T1000 (cell line): ENCODE data around the gene PGD.
A peak's percentile ranks its signal among the peaks of the same experiment; 100 is the strongest.
"Not testable (repeated sequence)": the region's sequence is repeated elsewhere in the genome, so short reads cannot be mapped to it uniquely, and the experiment has no call there.

Source experiments
- DNase-seq: peaks from one replicate; lab custom pipeline; 2025; ENCODE audit warnings: mixed read lengths; lab: John Stamatoyannopoulos, UW

PGD gene

DNA sequence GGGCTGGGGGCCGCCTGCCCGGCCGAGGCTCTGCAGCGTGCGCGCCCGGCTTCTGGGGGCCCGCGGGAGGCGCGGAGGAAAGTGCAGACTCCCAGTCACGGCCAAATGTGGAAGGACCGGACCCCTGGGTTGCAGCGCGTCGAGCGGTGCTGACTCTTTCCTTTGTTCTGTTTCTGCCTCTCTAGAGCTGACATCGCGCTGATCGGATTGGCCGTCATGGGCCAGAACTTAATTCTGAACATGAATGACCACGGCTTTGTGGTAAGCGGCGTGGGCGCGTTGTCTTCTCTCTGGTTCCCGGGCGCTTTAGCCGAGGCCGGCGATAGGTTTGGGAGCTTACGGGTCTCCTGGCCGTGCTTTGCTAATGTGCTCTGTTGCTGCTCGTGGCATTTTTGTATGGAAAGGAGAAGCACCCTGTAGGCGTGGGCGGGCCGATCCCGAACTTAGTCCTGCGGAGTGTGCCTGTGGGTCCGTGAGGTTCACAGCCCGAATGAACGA is 629 bp downstream of the PGD start:
- peak; percentile 60 for DNase-seq

DNA sequence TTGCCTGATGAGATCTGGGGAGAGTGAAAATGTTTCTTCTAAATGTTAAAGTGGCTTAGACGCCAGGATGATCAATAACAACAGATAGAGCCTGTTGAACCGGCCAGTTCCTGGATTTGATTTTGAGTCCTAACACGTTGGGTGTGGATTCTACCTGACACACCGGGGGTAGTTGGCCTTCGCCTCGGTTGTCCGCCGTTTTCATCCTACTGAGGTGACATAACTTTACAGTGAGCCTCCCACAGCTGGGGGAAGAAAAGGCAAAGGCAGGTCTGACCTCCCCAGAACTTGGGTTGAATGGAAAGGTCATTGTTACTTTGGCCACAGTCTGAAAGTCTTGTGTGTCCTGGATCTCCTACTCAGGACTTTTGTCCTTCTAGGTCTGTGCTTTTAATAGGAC is 1.1 kb downstream of the PGD start:
- DNase-seq: no peak

DNA sequence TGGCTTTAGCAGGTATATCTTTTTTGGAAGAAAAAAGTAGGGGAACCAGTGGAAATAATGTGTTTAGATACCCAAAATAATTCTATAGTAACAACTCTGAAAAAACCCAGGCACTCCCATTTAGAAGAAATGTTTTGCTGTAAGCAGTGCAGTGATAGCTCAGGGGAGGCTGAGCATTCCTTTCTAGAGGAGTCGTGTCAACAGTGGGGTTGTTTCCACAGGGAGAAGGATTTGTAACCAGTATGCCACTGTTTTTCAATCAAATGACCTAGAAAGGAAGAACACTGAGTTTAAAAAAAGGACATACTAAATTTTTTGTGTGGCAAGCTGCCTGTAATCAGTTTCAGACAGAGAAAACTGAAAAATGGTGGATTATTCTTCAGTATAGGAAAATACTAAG is 2.4 kb downstream of the PGD start:
- no peak for DNase-seq

DNA sequence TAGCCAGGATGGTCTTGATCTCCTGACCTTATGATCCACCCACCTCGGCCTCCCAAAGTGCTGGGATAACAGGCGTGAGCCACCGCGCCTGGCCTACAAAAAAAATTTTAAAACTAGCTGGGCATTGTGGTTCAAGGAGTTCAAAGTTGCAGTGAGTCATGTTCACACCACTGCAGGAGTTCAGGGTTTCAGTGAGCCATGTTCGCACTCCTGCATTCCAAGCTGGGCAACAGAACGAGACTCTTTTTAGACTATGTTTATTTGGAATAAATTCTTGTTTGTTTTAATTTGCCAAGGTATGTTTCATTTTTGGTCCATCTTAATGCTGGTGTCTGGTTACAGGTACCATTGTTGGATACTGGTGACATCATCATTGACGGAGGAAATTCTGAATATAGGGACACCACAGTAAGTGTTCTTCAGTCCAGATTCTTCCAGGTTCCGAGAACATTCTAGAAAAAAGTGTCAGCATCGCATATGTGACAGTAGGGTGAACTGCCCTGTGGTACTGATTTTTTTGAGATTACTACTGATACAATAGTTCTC is 3.9 kb downstream of the PGD start:
- DNase-seq: no peak

DNA sequence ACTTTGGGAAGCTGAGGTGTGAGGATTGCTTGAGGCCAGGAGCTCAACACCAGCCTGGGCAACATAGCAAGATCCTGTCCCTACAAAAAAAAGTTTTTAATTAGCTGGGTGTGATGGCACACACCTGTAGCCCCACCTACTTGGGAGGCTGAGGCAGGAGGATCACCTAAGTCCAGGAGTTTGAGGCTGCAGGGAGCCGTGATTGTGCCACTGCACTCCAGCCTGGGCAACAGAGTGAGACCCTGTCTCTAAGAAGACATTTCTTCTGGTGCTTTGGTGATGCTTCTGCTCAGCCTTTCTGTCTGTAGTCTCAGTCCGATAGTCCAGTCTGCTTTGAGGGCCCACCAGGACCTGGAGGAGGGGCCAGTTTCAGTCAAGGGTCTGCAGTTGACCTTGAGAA is 8.3 kb downstream of the PGD start:
- DNase-seq: no peak

DNA sequence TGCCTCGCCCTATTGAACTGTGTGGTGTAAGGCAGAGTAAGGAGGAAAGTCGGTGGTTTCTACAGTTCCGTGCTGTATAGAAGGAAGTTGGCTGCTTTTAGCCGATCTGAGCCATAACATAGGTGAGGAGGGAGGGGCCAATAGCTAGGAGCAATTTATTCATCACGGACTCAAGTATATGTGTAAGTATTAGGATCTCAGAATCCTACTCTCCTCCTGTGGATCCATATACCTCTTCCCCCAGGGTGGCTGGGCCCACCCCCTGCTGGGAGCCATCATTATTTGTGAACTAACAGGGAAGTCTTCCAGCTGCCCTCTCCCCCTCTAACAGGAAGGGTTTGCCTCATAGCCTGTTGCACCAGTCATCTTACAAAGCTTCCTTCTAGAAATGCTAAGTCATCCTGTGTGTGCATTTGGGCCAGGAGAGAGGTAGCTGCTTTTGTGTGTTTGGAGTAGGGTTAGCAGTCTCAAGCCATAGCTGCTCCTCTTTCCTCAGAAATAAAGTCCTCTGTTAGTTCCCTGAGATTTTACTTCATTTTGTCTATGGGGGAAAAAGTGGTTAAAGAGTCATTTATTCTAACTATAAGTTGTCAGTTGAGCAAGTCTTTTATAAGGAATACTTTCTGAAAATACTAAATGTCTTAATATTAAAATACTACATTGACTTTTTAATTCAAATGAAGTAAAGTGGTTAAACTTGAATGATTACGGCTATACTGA is 16.5 kb downstream of the PGD start:
- no peak for DNase-seq

DNA sequence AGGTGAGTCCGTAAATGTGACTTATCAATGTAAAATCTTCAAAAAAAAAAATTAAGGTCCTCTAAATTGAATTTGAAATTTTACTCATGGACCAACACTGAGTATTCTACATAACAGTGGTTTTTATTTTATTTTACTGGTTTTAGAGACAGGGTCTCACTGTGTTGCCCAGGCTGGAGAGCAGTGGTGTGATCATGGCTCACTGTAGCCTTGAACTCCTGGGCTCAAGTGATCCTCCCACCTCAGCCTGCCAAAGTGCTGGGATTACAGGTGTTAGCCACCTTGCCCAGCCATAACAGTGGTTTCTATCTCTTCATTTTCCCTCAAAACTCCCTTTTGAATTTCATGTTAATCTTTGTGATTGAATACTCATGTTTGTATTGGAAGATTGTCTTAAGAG is 17.1 kb downstream of the PGD start:
- not testable (repeated sequence) for DNase-seq

DNA sequence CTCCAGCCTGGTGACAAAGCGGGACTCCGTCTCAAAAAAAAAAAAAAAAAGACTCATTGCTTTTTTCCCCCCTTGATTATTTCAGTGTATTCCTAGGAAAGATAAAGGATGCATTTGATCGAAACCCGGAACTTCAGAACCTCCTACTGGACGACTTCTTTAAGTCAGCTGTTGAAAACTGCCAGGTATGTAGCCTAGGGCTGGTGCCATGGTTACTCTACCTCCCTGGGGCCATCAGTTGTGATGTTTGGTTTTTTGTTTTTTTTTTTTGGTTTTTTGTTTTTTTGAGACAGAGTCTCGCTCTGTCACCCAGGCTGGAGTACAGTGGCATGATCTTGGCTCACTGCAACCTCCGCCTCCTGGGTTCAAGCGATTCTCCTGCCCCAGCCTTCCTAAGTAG is 19.9 kb downstream of the PGD start:
- not testable (repeated sequence) for DNase-seq

DNA sequence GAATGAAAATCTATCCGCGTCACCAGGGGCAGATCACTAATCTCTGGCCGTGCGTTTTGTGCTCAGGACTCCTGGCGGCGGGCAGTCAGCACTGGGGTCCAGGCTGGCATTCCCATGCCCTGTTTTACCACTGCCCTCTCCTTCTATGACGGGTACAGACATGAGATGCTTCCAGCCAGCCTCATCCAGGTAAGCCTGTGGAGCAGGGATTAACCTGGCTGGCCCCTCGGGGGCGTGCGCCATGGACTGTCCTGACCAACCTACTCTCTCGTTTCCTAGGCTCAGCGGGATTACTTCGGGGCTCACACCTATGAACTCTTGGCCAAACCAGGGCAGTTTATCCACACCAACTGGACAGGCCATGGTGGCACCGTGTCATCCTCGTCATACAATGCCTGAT is 20.5 kb downstream of the PGD start:
- no peak for DNase-seq

DNA sequence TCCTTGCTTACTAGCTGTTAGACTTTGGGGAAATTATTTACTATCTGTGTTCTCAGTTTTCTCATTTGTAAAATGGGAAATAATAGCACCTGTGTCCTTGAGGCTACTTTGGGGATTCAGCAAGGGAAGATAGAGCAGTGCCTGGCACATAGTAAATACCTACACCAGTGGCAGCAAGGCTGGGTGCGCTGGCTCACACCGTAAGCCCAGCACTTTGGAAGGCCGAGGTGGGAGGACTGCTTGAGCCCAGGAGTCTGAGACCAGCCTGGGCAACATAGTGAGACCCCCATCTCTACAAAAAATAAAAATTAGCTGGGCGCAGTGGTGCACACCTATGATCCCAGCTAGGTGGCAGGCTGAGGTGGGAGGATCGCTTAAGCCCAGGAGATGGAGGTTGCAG is 22.8 kb downstream of the PGD start:
- DNase-seq: no peak

DNA sequence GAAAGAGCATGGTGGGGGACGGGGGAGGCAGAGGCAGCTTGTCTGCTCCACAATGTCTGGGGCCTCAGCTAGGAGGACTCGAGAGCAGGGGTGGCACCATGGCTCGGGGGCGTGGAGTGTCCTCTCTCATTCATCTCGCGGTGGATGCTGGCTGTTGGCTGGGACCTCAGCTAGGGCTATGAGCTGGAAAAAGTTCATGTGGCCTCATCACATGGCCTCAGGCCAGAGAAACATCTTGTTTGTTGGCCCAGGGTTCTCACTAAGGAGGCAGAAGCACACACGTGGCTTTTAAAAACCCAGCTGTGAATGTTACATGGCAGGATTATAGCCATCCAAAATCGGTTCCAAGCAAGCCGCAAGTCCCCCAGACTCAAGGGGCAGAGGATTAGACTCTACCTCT is 25.2 kb downstream of the PGD start:
- DNase-seq: no peak

DNA sequence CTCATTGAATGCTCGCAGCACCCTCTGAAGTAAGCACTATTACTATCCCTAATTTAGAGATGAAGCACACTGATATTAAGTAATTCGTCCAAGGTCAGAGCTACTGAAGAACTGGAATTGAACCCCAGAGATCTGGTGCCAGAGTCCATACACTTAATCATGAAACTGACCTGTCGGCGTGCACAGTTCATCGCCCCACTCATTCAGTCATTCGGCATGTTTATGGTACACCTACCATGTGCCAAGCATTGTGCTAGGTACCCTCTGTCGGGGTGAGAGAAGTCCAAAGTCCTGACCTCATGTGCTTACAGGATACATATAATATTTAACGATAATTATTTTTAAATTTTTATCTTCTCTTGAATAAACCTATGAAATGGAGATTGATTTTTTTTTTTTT is 25.8 kb downstream of the PGD start:
- DNase-seq: no peak

DNA sequence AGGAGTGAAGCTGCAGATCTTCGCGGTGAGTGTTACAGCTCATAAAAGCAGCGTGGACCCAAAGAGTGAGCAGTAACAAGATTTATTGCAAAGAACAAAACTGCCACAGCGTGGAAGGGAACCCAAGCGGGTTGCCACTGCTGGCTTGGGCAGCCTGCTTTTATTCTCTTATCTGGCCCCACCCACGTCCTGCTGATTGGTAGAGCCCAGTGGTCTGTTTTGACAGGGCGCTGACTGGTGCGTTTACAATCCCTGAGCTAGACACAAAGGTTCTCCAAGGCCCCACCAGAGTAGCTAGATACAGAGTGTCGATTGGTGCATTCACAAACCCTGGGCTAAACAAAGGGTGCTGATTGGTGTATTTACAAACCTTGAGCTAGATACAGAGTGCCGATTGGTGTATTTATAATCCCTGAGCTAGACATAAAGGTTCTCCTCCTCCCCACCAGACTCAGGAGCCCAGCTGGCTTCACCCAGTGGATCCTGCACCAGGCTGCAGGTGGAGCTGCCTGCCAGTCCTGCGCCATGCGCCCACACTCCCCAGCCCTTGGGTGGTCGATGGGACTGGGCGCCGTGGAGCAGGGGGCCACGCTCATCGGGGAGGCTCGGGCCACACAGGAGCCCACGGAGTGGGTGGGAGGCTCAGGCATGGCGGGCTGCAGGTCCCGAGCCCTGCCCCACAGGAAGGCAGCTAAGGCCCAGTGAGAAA is 27.1 kb downstream of the PGD start:
- not testable (repeated sequence) for DNase-seq

DNA sequence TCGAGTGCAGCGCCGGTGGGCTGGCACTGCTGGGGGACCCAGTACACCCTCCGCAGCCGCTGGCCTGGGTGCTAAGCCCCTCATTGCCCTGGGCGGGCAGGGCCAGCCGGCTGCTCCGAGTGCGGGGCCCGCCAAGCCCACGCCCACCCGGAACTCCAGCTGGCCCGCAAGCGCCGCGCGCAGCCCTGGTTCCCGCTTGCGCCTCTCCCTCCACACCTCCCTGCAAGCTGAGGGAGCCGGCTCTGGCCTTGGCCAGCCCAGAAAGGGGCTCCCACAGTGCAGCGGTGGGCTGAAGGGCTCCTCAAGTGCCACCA is 27.6 kb downstream of the PGD start:
- not testable (repeated sequence) for DNase-seq

DNA sequence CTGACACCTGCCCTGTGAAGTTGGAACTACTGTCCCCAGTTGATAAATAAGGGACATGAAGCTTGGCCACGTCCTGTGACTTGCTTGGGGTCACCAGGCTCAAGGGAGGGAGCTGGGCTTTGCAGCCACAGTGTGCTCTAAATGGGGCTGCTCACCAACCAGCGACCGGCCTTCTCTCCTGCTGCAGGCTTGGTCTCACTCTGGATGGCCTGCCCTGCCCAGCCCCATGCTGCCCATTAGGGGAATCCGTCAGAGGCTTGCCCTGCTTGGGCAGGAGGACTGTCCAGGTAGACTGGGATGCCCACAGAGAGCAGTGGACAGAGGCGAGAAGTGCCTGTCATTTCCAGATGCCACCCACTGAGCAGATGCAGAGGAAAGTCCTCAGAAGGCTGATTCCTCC is 30.1 kb downstream of the PGD start:
- no peak for DNase-seq

DNA sequence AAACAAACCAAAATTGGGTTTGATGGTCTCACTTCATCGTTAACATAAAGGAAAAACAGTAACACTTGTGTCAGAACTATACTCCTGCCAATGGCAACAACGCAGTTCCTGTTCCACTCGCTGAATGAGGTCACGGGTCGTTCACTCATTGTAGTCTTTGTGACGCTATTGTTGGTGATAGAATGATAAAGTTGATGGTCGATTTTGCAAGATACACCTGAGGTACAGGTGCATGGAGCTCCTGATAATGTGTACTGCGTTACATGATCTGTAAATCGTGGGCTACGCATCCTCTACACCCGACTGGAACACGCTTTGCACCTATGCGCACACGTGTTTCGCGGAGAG is 31.0 kb downstream of the PGD start:
- DNase-seq: no peak

DNA sequence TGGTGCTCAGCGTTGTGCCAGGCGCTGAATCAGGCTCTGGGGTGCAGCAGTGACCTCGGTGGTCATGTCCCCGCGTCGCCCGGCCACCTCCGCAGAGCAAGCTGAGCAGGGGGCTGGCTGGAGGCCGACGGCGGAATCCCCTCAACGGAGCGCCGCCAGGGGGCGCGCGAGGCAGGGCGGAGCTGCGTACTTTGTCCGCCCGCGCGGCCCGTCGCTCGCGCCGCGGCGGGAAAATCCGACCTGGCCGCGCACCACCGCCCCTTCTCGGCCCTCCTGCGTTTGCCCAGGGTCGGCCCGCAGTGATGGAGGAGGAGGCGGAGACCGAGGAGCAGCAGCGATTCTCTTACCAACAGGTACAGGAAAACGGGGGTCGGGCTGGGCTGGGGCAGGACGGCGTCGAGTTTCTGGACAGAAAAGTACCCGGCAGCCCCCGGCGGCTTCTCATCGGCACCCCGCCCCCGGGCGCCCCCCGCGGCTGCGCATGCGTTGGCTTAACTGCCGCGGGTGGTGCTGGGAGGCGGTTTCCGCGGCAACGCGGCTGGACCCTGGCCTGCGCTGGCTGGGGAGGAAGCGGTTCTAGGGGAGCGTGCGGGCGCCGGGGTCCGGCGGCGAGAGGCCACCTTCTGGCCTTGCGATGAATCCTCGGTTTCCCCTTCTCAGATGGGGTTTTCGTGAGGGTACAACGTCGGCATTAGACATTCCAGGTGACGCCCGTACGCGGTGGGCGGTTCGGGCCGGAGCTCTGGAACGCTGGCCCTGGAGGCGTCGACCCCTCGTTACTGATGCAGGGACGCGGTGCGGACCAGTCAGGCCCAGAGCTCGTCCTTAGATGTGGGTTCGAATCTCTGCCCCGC is 31.6 kb downstream of the PGD start, which contains the start of gene CENPS:
TSS of gene CENPS (plus strand) at position 218 of the 854 bp plus-strand sequence. CDS start at position 303, 85 bp downstream.
- peak; percentile 85 for DNase-seq

DNA sequence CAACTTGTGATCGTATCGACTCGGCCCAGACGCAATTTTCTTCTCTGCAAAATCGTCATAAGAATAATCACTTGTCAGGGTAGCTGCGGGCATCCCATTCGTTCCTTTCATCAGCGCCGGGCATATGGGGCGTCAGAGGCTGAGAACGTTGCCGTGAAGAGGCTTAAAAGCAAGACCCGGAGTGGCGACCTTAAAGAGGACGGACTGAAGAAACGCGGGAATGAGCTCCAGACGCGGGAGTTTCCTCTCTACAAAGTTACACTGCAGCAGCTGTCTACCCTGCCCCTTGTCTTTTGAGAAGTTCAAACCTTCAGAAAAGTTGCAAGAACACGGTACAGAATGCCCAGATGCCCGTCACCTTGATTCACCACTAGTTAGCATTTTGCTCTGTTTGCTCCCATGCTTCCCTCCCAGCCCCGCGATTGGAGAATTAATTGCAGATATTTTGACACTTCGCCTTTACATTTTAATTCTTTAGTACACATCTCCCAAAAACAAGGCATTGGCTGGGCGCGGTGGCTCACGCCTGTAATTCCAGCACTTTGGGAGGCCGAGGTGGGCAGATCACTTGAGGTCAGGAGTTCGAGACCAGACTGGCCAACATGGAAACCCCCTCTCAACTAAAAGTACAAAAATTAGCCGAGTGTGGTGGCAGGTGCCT is 32.3 kb downstream of the PGD start:
- no peak for DNase-seq

DNA sequence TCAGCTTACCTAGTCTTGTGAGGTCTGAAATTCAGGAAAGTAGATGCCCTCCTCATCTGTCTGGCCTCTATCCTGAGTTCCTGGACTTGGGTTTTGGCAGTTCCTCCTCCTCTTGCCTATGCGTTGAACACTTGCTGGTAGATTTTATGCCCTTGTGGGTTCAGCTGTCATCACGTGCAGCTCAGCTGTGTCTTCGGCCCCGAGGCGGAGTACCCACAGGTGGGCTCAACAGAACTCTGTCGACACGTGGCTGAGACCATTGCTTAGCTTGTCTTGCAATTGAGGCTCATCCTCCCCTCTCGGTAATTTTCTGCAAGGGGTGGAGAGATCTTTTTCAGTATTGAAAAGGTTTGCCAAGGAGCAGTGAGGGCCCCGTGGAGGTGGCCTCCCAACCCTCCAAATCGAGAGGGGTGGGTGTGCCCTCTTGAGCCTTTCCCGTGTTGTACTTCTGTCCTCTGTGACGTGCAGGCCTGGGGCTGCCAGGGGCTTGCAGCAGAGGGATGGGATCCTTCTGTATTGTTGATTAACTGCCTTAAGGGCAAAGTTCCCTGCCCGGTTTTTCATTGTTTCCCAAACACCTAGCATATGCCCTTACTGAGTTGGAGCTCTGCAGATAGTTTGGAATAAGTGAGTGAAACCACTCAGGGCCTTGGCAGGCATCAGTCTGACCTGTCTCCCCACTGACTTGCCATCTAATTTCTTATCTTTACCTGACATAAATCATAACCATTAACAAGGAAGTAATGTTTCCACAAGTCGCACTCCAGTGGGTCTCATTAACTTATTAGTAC is 34.2 kb downstream of the PGD start:
- no peak for DNase-seq

DNA sequence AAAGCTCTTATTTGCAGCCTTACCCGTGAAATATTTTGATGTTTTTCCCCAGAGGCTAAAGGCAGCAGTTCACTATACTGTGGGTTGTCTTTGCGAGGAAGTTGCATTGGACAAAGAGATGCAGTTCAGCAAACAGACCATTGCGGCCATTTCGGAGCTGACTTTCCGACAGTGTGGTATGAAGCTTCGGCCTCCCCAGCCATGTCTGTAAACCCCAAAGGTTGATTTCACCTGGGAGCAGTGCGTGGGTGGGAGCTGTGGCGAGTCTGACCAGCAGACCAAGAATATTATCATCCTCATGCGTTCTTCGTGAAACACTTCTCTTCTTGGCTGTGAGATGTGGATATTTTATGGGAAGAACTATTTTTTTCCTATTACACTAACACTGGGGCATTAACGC is 34.9 kb downstream of the PGD start:
- DNase-seq: no peak

DNA sequence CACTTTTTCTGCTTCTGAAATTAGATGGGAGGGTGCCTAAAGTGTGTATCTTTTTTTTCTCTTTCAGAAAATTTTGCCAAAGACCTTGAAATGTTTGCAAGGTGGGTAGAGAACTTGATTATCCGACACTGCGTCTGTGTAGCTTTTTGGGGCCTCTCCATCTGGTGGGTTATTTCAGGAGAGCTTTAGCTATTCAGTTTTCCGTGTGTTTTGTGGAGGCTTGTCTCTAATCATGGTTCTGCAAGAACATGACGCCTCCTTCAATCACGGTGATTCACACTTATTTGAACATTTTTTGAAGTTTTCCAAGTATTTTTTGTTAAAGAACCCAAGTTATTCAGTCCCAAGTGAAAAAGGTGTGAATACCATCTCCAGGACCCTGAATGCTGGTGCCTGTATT is 35.7 kb downstream of the PGD start:
- DNase-seq: no peak
